GM23248 (cell line): ENCODE results near the gene CWC15.
"Not testable (repeated sequence)": the region's sequence is repeated elsewhere in the genome, so short reads cannot be mapped to it uniquely, and the experiment has no call there.

Experiments
- EZH2 ChIP-seq: fragments of 200-600 bp; sonication (generic); IDR thresholded peaks from 2 replicates; pipeline ENCODE4 v1.6.1; 2018; ENCODE audit warnings: antibody characterized with exemption, mild to moderate bottlenecking; ENCODE audit not compliant: insufficient read depth, poor library complexity, severe bottlenecking
- EZH2phosphoT487 ChIP-seq: fragments of 200-600 bp; sonication (generic); IDR thresholded peaks from 2 replicates; pipeline ENCODE4 v1.6.1; 2018; ENCODE audit warnings: antibody characterized with exemption, moderate library complexity, mild to moderate bottlenecking, low read depth; ENCODE audit not compliant: insufficient read depth

DNA sequence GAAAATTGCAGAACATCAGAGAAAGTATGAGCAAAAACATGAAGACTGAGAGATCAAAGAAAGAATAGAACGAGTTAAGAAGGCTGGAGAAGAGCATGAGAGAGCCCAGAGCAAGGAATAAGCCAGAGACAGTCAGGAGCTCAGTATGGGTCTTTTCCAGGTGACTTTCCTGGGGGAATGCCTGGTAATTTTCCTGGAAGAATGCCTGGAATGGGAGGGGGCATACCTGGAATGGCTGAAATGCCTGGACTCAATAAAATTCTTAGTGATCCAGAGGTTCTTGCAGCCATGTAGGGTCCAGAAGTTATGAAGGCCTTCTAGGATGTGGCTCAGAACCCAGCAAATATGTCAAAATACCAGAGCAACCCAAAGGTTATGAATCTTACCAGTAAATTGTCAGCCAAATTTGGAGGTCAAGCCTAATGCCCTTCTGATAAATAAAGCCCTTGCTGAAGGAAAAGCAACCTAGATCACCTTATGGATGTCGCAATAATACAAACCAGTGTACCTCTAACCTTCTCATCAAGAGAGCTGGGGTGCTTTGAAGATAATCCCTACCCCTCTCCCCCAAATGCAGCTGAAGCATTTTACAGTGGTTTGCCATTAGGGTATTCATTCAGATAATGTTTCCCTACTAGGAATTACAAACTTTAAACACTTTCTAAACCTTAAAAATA lies 59.5 kb downstream of the CWC15 start:
- TF ChIP-seq EZH2, EZH2phosphoT487: not testable (repeated sequence)
